ENCODE measurements around the gene SCGB1D4. TPM values are rescaled to one million over a fixed set of nuclear protein-coding genes. Genes with fewer than 3 reads are reported as not detected.

SCGB1D4 gene
- total and polyA plus RNA-seq, 2 donors (not counting 3 experiments of a cell fraction or from before 2014, with no cell fraction given): not detected

DNA sequence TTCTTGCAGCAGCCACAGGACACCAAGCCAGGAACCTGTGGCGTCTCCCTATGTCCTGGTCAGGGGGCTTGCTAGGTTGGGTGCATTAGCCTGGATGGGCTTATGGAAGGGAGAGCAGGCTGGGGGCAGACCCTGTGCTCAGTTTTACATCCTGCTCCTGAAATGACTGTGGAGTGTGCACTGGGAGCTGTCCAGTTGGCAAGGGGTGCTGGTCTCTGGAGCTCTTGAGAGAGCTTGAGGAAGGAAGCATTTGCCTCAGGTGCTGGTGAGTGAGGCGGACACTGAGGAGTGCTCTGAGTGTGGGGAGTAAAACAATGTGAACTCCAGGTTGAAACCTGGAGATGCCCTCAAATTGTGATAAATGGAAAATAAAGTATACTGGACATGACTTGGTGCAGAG lies 3.4 kb downstream of the SCGB1D4 start:
- Histone ChIP-seq H3K27me3 (ENCODE audit: control insufficient read depth in 2 of 2, insufficient read depth in 2 of 2, low read length in 2 of 2) (peaks cover 9 to 10% of the 10 kb centered on the region in 2 experiments), H3K4me3 (replicated peaks in 1 of 3; ENCODE audit: insufficient read depth in 1 of 3, low read depth in 1 of 3, low read length in 3 of 3) (no peak overlapping the region), H3K4me2 (ENCODE audit: insufficient read depth, low read length) (no peak overlapping the region), H3K4me1 (ENCODE audit: control insufficient read depth, extremely low read depth, insufficient read depth, low read length) (no peaks in the 10 kb centered on the region), H3K9me1 (replicated peaks; ENCODE audit: control insufficient read depth, extremely low read depth, insufficient read depth, low read length) (no peaks in the 10 kb centered on the region), H3K27ac (ENCODE audit: insufficient read depth, low read depth, low read length) (no peak overlapping the region), H4K20me1 (replicated peaks; ENCODE audit: control insufficient read depth, extremely low read depth, insufficient read depth, low read length) (no peaks in the 10 kb centered on the region), H3K36me3 (ENCODE audit: control insufficient read depth in 2 of 2, extremely low read depth in 1 of 2, insufficient read depth in 2 of 2, low read length in 2 of 2) (no peaks in the 10 kb centered on the region), H3K9me3 (replicated peaks; ENCODE audit: control insufficient read depth, insufficient read depth, low read length) (no peaks in the 10 kb centered on the region), H3K79me2 (ENCODE audit: control insufficient read depth, insufficient read depth, low read length) (no peaks in the 10 kb centered on the region), H3K9ac (replicated peaks; ENCODE audit: extremely low read depth, insufficient read depth, low read length) (no peak overlapping the region), H2AFZ (ENCODE audit: low read depth, low read length) (no peak overlapping the region)
- intact Hi-C loops (cut with micrococcal nuclease): loop anchor here (5.0 kb wide), 1 partner anchor 363 kb away; no protein-coding TSS in a partner anchor
- no TSS peak for BruUV-seq (replicated peaks)
- FAIRE-seq (peak; percentile 31), DNase-seq (ENCODE audit: low read depth, low spot score) (peak; percentile 45)
- ChIA-PET CTCF (interaction anchor here (0.8 to 0.9 kb wide), 2 partner anchors 15 to 32 kb away, joined by 3 to 4 read pairs; no protein-coding TSS in a partner anchor), POLR2A (no interaction called here)
- TF ChIP-seq MYC (IDR thresholded peaks at IDR 0.05; ENCODE audit: low read depth, low read length) (no peak), FOS (IDR thresholded peaks at IDR 0.05; ENCODE audit: borderline replicate concordance, insufficient read depth, low read length) (no peak), POLR2AphosphoS5 (IDR thresholded peaks at IDR 0.05; ENCODE audit: insufficient read depth, low read depth, low read length) (no peak), GATA2 (IDR thresholded peaks at IDR 0.05; ENCODE audit: insufficient read depth, insufficient read length, low read depth, low read length) (no peak), MAX (IDR thresholded peaks at IDR 0.05; ENCODE audit: insufficient read depth, insufficient read length) (no peak), JUN (IDR thresholded peaks at IDR 0.05; ENCODE audit: borderline replicate concordance, insufficient read depth, insufficient read length, low read depth) (no peak), POLR2A (IDR thresholded peaks at IDR 0.05; ENCODE audit: low read depth, low read length) (no peak), EZH2 (IDR thresholded peaks at IDR 0.05; ENCODE audit: borderline replicate concordance, low read depth, low read length, severe bottlenecking) (no peak)
- TF ChIP-seq, protein P1, sequence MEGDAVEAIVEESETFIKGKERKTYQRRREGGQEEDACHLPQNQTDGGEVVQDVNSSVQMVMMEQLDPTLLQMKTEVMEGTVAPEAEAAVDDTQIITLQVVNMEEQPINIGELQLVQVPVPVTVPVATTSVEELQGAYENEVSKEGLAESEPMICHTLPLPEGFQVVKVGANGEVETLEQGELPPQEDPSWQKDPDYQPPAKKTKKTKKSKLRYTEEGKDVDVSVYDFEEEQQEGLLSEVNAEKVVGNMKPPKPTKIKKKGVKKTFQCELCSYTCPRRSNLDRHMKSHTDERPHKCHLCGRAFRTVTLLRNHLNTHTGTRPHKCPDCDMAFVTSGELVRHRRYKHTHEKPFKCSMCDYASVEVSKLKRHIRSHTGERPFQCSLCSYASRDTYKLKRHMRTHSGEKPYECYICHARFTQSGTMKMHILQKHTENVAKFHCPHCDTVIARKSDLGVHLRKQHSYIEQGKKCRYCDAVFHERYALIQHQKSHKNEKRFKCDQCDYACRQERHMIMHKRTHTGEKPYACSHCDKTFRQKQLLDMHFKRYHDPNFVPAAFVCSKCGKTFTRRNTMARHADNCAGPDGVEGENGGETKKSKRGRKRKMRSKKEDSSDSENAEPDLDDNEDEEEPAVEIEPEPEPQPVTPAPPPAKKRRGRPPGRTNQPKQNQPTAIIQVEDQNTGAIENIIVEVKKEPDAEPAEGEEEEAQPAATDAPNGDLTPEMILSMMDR (IDR thresholded peaks at IDR 0.05; ENCODE audit: extremely low read depth in 1 of 2, insufficient read depth in 1 of 2, low read depth in 1 of 2, low read length in 2 of 2): no peak
- dilution Hi-C loops (cut with MboI; ENCODE audit: extremely low pct_ligation_motif_present, low sequenced_read_pairs): no loop called here

Measured in endothelial cell of umbilical vein (primary cell).